Kidney (tissue), 14 donors: ENCODE measurements around the gene FURIN. TPM values are rescaled to one million over a fixed set of nuclear protein-coding genes. Genes with fewer than 3 reads are reported as not detected.

Source experiments
- DNase-seq, 5 donors: peaks; one replicate each; pipeline ENCODE4 v3.0.0-alpha.2; 2013 to 2020
- FAIRE-seq: peaks from 2 replicates; lab custom pipeline; 2012; peaks lifted over from hg19 to GRCh38; lab: Jason Lieb, UNC
- H3K27ac ChIP-seq, 2 donors: one replicate each; pipeline ENCODE4 v1.7.0; 2013; ENCODE audit warnings: low read depth in 2 of 2, low read length in 2 of 2, inconsistent platforms in 1 of 2
- H3K27me3 ChIP-seq: one replicate; pipeline ENCODE4 v1.7.1; 2013; ENCODE audit warnings: low read length, inconsistent platforms; ENCODE audit not compliant: control insufficient read depth, insufficient read depth
- H3K36me3 ChIP-seq, 3 donors: one replicate each; pipeline versions ENCODE4 v1.7.0 to v1.7.1; 2013; ENCODE audit warnings: low read length in 3 of 3, control low read depth in 1 of 3, inconsistent platforms in 1 of 3; ENCODE audit not compliant: insufficient read depth in 3 of 3, control insufficient read depth in 2 of 3
- H3K4me1 ChIP-seq, 3 donors: one replicate each; pipeline versions ENCODE4 v1.7.0 to v1.7.1; 2013; ENCODE audit warnings: low read length in 3 of 3, inconsistent platforms in 1 of 3, low read depth in 1 of 3; ENCODE audit not compliant: control insufficient read depth in 2 of 3, insufficient read depth in 2 of 3
- H3K4me3 ChIP-seq, 3 donors: one replicate each; pipeline versions ENCODE4 v1.7.0 to v1.8.1; 2013; ENCODE audit warnings: low read length in 3 of 3, control low read depth in 1 of 3, inconsistent platforms in 1 of 3
- H3K9ac ChIP-seq, 3 donors: one replicate each; pipeline versions ENCODE4 v1.7.0 to v1.7.1; 2013; ENCODE audit warnings: low read length in 3 of 3, control low read depth in 1 of 3, inconsistent platforms in 1 of 3
- H3K9me3 ChIP-seq, 3 donors: one replicate each; pipeline versions ENCODE4 v1.7.0 to v1.7.1; 2013; ENCODE audit warnings: low read length in 3 of 3, control low read depth in 1 of 3, inconsistent platforms in 1 of 3; ENCODE audit not compliant: control insufficient read depth in 2 of 3, insufficient read depth in 1 of 3
- CTCF ChIP-seq: IDR thresholded peaks from 3 replicates; pipeline ENCODE4 v1.5.1; 2012; ENCODE audit warnings: mild to moderate bottlenecking, moderate library complexity, borderline replicate concordance; ENCODE audit not compliant: insufficient read depth; ENCODE audit errors: extremely low read depth
- intact Hi-C: fragments of 100-400 bp; cut with DNase I; formaldehyde crosslinking; loops from one replicate; pipeline ENCODE4 v1.11.1; 2022
- polyA plus RNA-seq: library from polyadenylated mRNA; stranded (reverse); fragments of 350-450 nt; fragmentation: Illumina TruSeq; extraction: RNeasy Lipid Tissue Mini Kit (QIAGEN cat#74804); gene quantifications from one replicate; pipeline ENCODE4 v1.2.3, GENCODE V29; 2014; ENCODE audit warnings: low read depth, low replicate concordance; ENCODE audit not compliant: insufficient read depth
- total RNA-seq: library from RNA; stranded (reverse); fragmentation: NEBNext Ultra II Directional; extraction: Animal tissue kit (Norgen Biotek cat#: 25700); gene quantifications from one replicate; pipeline ENCODE4 v1.2.1, GENCODE V29; 2021
- donor health status: control.
- donor health status: control.
- donor health status: control.
- donor health status: control.
- donor health status: control.
- donor health status: DM: yes; HTN: yes; CAD: no.
- donor health status: Normal renal cell carcinoma (clear cell type).

Gene FURIN
- total and polyA plus RNA-seq, 2 donors from 2014 or later = 36.4 to 75.9 TPM

GRCh38 chr15:90837094-90837493, 31.3 kb upstream of the FURIN start:
- intact Hi-C loops = no loop called here
- Histone ChIP-seq H3K4me3 (no peak overlapping the region), H3K9me3 (no peaks in the 10 kb centered on the region), H3K27ac (no peak overlapping the region), H3K36me3 (no peaks in the 10 kb centered on the region), H3K9ac (no peak overlapping the region), H3K27me3 (no peaks in the 10 kb centered on the region), H3K4me1 (peaks cover 0 to 4% (median 0%) of the 10 kb centered on the region in 3 donors)
- FAIRE-seq (no peak), DNase-seq (no peak)
- no peak for TF ChIP-seq CTCF

- DNase-seq (no peak), FAIRE-seq (no peak)
- Histone ChIP-seq H3K4me1 (peaks cover 0 to 4% (median 0%) of the 10 kb centered on the region in 3 donors), H3K4me3 (no peak overlapping the region), H3K9ac (no peak overlapping the region), H3K27ac (no peak overlapping the region), H3K27me3 (no peaks in the 10 kb centered on the region), H3K36me3 (no peaks in the 10 kb centered on the region), H3K9me3 (no peaks in the 10 kb centered on the region)
- no peak for TF ChIP-seq CTCF
- intact Hi-C loops = no loop called here
These were observed 30.2 kb upstream of the FURIN start for GRCh38 chr15:90838139-90838538.

- Histone ChIP-seq H3K27ac (no peak overlapping the region), H3K36me3 (no peaks in the 10 kb centered on the region), H3K27me3 (no peaks in the 10 kb centered on the region), H3K4me1 (peaks cover 0 to 4% (median 0%) of the 10 kb centered on the region in 3 donors), H3K9me3 (no peaks in the 10 kb centered on the region), H3K9ac (no peak overlapping the region), H3K4me3 (no peak overlapping the region)
- no peak for TF ChIP-seq CTCF
- intact Hi-C loops = no loop called here
- no peak for DNase-seq
- no peak for FAIRE-seq
These were observed 29.8 kb upstream of the FURIN start for GRCh38 chr15:90838544-90838943.
